ENCODE measurements around the gene MAP4K1.

The MAP4K1 gene

DNA sequence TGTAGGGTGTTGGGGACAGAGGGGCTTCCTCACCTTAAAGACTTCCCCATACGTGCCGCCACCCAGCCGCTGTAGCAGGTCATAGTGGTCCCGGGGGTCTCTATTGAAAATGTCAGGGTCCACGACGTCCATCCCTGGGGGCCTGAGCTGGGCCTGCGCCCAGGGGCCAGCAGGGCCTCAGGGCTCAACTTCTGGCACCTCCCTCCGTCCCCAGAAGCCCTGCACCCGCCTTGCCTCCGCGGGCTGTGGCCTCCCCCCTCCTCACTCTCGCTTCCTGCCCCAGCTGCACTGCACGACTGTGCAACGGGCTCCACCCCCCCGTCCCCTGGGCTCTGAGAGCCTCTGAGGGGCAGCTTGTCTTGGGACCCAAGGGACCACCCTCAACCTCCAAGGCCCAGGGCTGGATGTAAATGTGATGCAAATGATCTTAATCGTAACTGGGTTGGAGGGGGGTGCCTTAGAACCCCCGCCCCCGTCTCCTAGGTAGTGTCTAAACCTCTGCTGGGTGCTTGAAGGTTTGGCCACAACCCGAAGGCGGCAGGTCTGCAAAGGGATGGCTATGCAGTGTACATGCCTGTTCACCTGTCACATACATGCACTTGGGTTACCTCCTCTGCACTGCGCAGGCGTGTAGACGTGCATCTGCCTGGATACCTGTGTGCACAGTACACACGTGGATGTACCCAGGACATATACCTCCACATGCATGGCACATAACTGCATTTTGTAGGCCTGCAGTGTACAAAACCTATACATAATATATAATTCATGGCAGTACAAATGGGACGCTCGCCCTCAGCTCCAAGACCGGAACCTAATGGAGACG lies at the start of gene MAP4K1:
Gene MAP4K1 (minus strand): TSS at position 190 of the 826 bp plus-strand sequence. CDS start 58 bp downstream, at position 132.
- no peak for DNase-seq

DNA sequence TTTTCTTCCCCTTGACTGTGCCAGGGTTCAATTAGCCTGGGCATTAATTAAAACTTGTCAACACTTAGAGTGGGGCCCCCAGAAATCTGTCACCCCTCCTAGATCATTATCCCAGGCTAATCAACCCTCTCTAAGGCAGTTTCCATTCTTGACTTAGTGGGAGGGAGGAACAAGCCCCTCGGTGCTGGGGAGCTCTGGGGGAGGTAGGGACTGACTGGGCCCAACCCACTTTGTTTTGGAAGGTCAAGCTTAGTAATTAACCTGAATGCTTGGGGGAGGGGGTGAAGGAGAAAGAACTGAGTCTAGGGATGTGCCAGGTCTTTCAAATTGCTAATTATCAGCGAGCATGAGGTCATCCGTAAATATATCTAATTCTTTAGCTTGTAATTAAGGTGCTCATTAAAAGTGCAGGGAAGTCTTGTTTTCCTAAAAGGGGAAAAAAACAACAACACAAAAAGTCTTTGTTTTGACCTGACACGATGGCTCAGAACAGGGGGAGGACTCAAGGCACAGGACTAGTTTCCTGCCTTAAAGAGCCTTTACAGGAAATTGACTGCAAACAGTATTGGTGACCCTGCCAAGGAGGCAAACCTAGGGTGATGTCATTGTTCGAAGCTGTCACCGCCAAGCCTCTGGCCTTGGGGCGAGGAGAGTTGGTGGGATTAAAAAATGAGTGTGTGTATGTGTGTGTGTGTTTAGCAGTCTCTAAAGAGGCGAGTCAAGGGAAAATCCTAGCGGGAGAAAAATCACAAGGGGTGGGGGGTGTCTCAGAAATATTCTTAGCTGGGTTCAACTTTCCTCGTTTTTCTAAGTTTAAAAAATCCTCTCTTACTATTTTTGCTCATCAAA lies 49.1 kb upstream of the MAP4K1 start:
- DNase-seq, result peak in 1 of 2 experiments; percentile 21

DNA sequence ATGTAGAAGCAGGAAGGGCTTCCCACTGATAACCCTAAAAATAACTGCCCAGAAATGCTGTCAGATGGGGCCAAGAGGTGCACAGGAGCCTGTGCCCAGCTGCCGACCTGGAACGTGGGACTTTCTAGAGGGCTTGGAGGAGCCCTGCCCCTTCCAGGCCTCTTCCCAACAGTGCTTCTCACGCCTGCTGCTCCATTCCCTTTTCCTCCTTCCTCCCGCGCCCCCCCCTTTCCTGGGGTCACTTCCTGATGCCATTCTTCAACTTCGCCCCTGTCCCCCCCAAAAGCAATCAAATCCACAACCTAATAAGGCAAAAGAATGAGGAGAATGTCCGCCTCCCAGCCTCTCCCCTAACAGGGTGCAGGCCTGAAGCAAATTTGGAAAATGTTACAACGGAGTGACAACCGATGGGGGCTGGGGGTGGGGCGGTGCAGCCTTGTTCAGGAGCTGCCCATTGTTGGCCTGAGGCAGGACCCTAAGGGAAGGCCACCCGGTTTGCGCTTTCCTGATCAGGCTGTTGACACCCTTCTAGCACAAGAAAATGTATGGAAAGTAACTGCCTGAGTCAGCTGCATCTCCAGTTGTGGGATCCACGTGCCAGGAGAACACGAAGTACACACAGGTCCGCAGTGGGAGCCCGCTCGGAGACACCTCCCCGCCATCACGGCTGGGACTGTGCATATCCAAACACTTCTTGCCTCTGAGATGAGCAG lies 48.4 kb upstream of the MAP4K1 start:
- no peak for DNase-seq

DNA sequence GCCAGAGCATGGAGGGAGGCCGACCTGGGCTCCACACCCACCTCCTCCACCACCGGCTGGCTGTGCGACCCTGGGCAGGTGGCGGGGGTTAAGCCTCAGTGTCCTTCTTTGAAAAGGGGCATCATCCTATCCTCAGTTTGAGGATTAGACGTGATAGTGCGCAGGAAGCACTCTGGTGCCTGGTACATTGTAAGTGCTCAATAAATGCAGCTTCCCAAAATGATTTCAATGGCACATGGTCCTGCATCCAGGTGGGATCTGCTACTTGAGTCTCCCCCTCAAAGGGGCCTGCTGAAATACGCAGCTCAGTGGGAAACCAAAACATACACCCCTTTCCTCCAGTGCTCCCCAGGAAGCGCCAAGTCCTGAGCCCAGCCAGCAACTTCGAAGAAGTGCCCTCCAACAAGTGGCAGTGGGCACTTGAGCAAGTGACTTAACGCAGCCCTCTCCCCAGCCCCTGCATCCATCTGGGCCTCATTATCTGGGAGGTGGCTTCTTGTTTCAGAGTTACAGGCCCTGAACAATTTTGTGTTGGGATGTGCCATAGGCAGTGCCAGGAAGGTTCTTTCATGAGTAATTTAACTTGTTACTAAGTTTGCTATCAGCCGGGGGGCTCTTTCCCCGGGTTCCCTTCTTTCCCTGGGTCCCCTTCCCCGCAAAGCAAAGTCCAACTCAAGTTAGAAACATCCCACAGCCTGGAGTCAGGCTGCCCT lies 47.6 kb upstream of the MAP4K1 start:
- DNase-seq, result no peak

DNA sequence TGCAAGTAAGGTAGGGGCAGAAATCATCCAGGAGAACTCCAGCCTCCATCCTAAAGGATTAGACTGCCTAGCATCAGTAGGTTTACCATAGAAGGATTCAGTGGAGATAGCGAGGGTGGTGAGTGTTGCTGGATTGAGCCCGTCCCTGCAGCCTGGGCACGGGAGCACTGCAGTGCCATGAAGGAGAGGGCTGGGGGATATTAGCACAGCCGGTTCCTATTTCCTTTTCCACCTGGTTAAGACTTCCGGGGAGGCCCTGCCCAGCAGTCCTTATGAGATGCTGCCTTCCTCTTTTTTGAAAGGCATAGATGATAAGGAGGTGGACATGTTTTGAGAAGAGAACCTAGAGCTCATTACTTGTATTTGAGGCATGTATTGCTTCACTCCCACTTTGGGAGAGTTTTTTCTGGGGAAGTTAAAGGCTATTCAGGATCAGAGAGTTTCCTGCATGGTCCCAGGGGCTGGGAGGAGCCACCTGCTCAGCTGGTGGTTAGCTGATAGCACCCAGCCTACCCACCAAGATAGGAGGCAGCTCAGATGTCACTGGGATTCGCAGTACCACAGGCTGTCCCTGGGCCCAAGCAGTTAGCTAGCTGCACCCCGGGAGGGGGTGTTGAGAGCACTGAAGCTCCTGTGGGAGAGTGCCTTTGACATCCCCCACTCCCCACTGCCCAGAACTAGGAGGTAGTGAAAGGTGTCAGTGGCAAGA lies 46.9 kb upstream of the MAP4K1 start:
- no peak for DNase-seq

DNA sequence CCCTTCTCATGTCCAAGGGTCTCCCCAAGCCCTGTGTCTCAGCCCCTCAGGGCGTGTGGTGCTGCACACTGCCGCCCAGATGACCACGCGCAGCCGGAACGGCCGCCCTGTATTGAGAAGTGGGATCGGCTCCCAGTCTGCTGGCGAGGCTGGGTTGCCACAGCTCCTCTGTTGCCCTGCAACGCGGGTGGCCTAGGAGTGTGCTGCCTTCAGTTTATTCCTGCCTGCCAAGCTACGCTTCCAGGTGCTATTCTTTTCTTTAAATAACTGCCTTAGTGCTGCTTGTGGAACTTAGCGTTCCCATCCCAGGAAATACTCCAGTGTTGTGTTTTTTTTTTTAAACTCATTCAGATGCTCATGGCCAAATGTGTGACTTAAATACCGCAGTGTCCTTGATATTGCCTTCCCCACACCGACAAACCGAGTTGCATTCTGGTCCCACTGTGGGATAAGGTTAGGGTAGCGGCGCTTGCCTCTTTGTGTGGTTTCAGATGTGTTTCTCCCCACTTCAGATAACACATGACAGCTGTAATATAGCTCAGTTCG lies 46.3 kb upstream of the MAP4K1 start:
- no peak for DNase-seq

DNA sequence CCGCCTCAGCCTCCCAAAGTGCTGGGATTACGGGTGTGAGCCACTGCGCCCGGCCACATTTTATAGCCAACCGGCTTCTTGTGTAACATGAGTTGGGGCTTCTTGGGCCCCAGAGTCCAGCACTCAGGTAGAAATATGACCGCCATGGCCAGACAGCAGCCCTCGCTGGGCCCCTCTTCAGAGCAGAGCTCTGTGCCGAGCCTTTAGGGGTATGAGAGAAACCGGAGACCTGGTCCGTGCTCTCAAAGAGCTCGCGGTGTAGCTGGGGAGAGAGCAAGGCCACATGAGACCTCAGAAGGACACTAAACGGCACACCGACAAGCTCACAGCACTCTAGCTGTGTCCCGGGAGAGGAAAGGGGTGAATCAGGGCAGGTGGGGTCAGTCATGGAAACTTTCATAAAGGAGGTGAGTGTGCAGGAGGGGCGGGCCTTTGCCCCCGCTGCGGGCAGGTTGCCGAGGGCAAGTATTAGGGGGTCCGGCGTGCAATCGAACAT lies 45.5 kb upstream of the MAP4K1 start:
- DNase-seq, result no peak

DNA sequence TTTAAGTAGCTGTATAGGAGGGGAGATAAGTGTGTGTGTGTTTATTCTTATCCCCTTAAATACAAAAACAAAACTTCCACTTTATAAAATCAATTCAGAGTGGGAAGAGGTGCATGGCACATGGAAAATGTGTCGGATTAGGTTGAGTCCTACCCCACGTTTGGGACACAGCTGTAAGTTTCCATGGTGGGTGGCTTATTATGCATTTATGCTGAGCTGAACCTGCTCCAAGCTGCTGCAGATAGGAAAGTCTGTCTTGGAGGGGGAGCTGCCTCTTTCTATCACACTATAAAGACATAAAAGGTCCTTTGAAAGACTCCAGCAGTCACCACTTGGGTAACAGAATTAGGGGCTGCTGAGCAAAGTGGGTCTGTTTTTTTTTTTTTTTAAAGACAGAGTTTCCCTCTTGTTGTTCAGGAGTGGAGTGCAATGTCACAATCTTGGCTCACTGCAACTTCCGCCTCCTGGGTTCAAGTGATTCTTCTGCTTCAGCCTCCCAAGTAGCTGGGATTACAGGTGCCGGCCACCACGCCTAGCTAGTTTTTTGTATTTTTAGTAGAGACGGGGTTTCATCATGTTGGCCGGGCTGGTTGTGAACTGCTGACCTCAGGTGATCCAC lies 44.9 kb upstream of the MAP4K1 start:
- no peak for DNase-seq

DNA sequence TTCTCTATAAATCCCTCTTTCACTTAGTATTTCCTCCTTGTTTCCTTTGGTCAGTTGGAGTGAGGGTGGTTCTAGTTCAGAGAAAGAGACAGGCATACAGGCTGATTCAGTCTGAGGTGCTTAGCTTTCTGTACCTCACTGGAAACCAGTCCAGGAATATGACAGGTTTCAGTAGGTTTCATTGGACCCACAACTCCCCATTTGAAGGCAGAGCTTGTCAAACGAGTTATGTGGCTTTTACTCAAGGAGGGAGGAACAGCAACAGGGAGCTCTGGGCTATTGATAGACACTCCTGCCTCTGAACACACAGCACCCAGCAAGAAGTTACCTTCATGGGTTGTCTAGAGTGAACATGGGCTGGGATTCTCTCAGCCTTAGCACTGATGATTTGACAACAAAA lies 44.2 kb upstream of the MAP4K1 start:
- DNase-seq, result no peak

DNA sequence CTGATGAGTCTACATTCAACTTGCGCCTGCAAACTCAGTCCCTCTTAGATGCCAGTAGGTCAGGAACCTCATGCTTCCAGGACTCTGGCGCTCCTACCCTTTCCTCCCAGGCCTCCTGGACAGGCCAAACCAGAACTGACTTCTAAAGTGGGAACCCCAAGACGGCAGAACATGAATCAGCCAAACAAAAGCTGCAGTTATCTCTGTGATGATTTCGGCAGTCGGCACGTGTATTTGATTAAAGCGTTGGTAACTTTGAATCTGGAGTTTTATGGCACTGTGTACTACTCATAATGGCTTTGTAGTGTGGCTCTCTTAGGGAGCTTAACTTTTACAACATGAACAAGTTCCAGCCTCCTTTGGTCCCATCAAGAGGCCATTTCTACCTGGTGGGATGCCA lies 43.4 kb upstream of the MAP4K1 start:
- DNase-seq, result no peak

DNA sequence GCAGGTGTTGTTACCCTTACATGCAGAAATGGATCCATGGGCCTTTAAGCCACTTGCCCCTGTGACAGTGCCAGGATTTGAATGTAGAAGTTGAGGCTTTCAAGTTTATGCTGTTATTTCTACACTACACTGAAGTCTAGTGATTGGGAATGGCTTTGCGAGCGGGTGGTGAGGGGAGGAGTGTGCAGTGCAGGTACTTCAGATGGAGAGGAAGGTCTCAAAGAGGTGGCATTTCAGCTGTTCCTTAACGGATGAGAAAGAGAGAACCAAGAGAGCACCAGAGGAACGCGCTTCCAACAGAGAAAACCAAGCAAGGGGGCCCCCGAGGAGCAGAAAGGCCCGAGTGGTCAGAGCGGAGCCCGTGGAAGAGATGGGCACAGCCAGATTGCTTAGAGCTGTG lies 43.0 kb upstream of the MAP4K1 start:
- DNase-seq, result no peak

DNA sequence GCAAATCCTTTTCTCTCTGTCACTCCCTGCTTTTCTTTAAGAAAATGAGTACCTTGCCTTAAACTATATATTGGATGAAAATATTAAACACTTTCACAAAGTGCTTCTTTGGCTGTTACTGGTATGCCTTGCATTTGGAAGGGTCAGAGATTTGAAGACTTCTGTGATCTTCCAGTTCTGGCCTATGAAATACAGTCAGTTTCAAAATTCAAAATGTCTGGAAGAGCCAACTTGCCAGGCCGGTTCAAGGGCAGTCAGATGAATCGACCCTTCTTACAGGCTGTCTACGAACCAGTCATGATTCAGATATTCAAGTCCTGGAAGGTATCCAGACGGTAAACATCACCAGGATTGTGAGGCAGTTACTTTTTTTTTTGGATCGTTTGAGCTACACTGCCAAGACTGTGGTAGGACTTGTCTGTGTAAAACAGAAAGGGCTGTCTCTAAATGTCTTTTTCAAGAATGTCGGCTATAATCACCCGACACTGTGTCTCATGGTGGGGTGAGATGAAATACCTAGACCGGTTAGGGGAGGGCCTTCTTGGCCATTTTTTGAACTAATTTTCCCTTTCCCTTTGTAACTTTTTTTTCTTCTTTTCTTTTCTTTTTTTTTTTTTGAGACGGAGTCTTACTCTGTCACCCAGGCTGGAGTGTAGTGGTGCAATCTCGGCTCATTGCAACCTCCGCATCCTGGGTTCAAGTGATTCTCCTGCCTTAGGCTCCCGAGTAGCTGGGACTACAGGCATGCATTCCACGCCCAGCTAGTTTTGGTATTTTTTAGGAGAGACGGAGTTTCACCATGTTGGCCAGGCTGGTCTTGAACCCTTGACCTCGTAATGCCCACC lies 40.9 kb upstream of the MAP4K1 start:
- peak; percentile 67 to 85 for DNase-seq

DNA sequence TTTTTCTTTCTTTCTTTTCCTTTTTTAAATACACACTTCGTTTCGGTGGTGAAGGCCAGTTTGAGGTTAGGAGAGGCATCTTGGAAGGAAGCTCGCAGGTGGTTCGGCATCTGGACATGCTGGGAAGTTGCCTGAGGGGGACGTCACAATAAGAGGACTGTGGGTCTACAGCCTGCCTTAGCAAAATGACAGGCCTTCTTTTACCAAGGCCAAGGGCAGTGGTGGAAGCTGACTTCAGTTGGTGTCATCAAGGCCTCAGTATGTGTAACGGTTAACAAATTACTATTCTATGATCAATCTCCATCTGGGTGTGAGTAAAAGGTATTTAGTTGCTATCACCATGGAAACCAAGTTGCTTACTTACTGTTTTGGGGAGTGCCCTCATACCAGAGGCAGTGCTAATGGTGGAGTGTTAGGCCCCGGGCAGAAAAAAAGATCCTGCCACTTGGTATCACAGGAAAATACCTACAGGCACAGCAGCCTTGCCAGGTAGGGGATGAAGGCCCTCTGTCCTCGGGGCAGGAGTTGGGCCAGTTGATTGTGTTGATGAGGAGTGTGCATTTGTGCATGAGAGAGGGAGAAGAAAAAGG lies 40.0 kb upstream of the MAP4K1 start:
- peak; percentile 81 to 91 for DNase-seq

DNA sequence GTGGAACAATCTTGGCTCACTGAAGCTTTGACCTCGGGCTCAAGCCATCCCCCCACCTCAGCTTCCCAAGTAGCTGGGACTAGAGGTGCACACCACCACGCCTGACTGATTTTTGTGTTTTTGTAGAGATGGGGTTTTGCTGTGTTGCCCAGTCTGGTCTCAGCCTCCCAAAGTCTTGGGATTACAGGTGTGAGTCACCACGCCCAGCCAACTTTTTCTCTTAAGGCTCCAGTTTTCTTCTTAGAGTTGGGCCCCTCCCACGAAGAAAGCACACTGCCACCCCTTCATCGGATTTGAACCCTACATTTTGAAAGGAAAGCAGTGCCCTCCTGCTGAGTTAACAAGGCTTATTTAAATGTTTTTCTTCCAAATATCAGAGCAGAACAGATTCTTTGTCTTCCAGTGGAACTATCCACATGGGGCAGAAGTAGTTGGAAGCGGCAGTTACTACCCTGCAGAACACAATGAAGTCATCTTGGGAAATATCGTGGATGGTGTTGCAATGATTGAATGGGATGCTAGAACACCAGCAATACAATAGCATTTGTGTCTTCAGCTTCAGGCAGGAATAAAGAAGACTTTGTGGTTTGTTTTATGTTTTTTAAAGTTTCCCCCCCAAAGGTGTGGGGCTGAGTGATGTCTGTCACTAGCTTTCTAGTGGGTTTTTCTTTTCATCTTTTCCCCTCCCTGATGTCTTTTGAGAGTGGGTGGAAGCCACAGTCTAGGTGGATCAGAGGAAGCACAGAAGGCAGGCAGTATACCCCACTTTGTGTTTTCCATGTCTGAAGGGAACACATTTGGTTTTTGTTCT lies 38.6 kb upstream of the MAP4K1 start:
- no peak for DNase-seq

DNA sequence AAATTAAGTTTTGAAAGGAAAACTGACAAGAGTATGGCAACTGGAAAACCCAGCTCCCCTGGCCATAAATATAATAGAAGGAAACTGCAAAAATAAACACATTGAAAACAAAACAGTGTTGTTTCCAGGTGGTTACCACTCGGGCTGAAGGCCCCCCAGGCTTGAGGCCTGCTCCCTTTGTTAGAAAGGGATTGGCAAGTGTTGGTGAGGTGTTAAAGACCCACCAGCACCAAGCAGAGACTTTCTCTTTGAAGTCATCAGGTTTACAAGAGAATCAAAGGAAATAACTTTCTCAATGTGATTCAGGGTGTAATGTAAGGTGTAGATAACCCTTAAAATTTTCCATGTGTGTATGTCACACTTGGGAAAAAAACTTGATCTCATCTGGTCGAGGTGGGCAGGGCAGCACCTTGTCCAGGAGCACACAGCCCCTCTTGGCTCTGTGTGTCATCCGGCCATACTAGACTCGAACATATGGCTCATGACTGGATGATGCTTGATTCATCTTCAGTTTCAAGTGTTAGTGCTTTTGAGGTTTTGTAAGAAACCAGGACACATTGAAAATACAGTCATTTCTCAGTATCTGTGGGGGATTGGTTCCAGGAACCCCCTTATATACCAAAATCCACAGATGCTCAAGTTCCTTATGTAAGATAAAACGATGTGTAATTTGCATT lies 37.5 kb upstream of the MAP4K1 start:
- no peak for DNase-seq

DNA sequence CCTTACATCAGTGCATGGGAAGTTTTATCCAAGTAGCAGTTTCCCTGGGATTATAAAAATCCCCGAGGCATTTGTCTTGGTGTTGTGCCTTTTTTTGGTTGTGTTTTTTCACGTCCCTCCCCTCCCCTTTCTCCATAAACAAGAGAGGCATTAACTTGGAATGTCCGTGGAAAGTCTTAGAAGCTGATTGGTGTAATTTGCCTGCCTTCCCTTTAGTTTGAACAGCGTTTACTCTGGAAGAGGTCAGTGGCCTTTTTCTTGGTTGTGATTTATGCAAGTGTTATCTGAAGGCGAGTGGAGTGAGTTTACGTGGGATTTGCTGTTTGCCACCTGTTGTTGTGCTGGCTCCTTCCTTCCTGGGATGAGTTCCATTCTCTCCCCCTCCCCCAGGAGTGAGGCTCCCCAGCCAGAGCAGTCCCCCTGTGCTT lies 36.9 kb upstream of the MAP4K1 start:
- peak in 1 of 2 experiments; percentile 45 for DNase-seq

DNA sequence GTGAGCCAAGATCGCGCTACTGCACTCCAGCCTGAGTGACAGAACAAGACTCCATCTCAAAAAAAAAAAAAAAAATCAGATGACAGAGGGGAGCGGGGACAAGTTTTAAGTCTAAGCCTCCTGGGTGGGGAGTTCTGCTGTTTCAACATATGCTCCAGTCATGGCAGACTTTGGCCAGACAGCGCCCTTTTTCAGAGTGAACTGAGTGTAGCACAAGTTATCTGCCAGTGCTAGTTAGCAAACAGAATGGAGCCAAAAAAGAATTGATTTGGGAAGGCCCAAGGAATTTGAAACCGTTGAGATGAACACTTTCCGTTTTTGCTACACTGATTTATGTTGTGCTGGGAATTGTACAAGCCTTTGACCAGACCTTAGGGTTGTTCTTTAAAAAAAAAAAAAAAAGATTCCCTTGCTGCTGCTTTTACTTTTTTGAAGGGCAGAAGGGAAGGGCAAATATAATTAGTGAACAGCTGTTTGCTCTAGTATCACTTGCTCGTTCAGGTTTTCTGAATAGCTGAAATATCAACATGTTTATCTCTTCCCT lies 35.3 kb upstream of the MAP4K1 start:
- no peak for DNase-seq

Measured in SW 1271 (cell line).